HuH-7 (cell line): ENCODE measurements around the gene MAJIN.
"Not testable (repeated sequence)": the region's sequence is repeated elsewhere in the genome, so short reads cannot be mapped to it uniquely, and the experiment has no call there.

Experiments
- DNase-seq: peaks from one replicate; pipeline ENCODE4 v3.0.0; 2011; ENCODE audit warnings: low spot score

The MAJIN gene

GRCh38 chr11:64971421-64972233 lies at the start of gene MAJIN:
Gene MAJIN (minus strand): TSS chr11:64972108. CDS start chr11:64959405, 12,703 bp downstream.
- no peak for DNase-seq

DNA sequence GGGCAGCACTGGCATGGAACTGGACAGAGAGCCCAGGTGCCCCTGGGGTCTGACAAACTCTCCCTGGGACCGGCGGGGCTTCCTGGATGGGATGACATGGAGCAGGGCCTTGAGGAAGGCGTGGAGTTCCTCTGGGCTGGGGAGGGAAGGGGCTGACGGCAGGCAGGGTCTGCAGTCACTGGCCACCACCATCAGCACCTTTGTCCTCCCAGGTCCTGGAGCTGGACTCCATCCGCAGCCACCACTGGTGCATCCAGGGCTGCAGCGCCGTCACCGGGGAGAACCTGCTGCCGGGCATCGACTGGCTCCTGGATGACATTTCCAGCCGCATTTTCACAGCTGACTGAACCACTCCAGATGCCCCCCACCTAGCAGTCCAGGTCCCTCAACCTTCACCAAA lies 49.6 kb upstream of the MAJIN start:
- no peak for DNase-seq

DNA sequence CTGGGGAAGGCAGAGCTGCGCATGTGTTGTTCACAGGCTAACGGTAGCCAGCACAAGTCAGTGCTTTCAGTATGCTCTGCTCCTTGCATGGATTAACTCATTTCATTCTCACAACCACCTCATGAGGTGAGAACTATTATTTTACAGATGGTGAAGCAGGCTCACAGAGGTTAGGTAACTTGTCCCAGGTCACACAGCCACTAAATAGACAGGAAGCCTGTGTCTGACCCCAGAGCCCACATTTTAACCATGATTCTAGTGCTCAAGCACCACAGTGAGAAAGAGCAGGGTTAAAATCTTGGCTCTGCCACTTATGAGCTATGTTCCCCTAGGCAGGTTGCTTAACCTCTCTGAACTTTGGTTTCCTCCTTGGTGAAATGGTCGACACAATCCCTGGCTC lies 49.1 kb upstream of the MAJIN start:
- no peak for DNase-seq

GRCh38 chr11:65019824-65020223 lies 47.9 kb upstream of the MAJIN start:
- DNase-seq: no peak

DNA sequence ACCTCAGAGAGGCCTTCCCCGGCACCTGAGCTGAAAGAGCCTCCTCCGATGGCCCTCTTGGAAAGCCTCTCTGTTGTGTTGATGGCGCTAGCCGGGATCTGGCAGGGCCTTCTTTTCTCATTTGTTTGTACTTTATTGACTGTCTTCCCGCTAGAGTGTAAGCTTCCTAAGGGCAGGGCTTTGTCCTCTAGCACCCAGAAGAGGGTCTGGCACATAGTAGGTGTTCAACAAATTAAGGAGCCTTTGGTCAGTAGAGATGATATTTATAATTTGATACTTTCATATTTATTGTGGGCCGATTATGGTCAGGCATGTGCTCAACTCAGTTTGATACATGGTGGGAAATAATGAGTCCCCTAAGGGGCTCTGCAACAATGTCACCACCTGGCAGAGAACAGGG lies 46.0 kb upstream of the MAJIN start:
- DNase-seq: no peak

DNA sequence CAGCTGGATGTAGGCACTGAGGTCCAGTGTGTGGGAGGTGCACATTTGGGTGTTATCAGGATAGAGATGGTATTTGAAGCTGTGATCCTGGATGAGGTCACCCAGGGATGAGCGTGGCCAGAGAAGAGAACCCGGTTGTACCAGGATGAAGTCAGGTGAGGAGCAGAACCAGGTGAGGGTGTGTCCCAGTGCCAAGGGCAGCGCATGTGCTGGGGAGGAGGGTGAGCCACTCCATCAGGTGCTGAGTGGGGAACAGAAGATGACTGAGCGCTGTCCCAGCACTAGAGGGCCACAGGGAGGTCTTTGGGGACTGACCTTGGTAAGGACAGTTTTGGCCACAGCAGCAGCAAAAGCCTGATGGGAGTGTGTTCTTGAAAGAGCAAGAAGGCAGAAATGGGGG lies 44.8 kb upstream of the MAJIN start:
- no peak for DNase-seq

DNA sequence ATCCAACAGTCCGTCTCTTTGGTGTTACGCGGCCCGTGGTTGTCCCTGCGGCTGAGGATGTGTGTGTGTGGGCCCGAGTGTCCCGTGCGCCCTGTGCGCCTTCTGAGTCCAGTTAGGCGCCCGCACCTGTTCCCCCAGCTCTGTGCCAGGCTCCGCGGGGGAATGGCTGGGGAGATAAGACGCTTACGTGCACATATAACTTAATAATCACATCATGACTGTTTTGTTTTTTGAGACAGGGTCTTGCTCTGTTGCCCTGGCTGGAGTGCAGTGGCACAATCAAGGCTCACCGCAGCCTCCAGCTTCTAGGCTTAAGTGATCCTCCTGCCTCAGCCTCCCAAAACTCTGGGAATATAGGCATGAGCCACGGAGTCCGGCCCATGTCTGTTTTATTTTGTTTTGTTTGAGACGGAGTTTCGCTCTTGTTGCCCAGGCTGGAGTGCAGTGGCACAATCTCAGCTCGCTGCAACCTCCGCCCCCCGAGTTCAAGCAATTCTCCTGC lies 42.9 kb upstream of the MAJIN start:
- DNase-seq: no peak

DNA sequence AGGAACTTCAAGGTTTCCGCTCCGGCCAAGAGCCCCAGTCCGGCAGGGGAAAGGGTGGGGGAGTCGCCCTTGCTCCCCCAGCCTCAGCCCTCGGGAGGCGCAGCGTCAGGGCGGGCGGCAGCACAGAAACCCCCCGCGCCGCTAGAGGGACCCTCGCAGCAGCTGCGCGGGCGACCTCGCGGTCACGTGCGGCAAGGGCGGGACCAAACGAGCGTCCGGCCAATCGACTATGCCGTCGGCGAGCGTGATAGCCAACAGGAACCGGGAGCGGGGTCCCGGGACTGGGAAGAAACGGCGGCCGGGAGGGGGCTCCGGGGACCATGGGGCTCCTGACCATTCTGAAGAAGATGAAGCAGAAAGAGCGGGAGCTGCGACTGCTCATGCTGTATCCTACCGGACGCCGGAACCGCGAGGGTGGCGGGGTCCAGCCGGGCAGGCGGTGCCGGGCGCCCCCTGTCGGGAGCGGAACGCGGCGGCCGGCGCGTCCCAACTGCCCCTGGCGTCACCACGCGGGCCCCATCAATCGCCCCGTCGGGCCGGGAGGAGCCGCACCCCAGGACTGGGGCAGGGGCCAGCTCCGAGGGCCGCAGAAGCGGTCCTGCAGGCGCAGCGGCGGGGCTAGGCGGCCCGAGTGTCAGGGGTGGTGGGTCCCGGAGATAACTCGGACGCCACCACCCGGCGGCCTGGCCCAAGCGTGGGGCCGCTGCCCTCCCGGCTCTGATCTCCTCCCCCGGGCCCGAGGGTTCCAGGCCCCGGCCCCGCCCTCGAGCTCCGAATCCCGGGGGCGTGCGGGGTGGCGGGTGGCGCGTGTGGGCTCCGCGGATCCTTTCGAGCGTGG lies 42.2 kb upstream of the MAJIN start, which contains the start of gene ARL2:
TSS of gene ARL2 (plus strand) at position 273 of the 838 bp plus-strand sequence. CDS start at position 321, 48 bp downstream.
- peak; percentile 84 for DNase-seq

DNA sequence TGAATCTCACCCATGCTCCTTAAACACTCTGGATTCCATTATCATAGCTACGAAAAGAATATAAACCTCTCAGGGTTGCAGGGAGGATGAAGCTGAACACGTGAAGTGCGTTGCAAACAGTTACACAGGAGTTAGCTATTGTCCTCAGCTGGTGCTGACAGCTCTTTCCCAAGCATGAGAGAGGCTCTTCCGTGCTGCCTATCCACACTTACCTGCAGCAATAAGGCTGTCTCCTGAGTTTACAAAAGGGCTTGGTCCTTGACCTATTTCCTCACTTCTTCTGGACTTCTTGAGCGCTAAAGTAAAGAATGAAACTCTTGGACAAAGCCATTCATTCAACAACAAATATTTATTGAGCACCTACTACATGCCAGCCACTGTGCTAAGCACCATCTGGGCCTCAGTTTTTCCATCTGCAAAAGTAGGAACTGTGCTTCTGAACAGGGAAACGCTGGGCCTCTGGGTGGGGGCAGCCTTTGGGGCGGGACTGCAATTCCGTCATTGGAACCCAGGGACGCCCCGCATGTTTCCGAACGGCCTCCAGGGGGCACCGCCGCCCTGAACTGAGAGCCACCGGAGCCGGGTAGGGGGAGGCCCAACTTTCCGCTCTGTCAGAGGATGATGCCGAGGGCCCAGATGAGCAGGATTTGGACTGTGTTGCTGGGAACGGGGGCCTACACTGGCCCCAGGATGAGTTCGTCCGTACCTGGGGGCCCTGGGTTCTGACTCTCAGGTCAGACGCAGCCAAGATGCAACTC lies 41.4 kb upstream of the MAJIN start:
- DNase-seq: peak; percentile 89

DNA sequence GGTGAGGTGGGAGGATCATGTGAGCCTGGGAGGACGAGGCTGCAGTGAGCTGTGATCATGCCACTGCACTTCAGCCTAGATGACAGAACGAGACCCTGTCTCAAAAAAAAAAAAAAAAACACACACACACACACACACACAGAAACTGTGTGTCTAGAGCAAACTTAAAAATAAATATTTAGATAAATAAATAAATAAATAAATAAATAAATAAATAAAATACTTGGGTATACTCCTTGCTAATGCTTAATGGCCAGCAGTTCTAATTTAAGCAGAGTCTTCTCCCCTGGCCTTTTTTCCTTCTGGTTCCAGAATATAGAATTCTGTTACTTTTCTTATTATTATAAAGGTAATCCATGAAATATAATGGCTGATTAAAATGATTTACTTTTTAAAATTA lies 37.0 kb upstream of the MAJIN start:
- DNase-seq: no peak

GRCh38 chr11:65008016-65008415 lies 36.1 kb upstream of the MAJIN start:
- no peak for DNase-seq

GRCh38 chr11:65003968-65004367 lies 32.1 kb upstream of the MAJIN start:
- DNase-seq: not testable (repeated sequence)

DNA sequence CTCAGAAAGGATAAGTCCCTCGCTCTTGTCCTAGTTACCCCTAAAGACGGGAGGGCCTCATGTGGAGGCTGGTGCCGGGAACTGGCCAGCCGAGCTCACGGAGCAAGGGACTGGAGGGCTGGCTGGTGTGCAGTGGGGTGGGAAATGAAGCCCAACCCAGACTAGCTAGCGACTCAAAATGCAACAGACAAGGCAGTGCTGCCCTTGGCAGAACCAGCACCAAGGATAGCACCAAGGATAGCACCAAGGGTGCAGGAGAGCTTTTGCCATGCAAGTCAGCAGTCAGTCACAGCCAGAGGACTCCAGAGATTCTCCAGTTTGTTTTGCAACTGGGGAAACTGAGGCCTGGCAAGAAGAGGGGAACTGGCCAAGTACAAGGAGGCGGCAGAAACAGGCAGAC lies 31.4 kb upstream of the MAJIN start:
- DNase-seq: no peak

- DNase-seq: no peak
Measured at GRCh38 chr11:65002706-65003105, 30.8 kb upstream of the MAJIN start.

DNA sequence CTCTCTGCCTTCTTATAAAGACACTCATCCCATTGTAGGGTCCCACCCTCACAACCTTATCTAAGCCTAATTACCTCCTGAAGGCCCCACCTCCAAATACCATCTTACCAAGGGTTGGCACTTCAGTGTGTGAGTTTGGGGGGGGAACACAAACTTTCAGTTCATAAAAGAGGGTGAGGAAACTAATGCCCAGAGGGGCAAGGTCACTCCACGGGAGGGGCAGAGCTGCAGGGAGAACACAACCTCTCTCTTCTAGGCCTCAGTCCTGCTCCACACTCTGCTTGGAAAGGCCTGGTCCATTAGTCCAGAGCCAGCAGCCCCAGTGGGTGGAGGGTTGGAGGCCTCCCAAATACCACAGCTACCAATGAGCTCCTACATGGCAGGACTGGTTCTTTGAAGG lies 27.6 kb upstream of the MAJIN start:
- DNase-seq: no peak

GRCh38 chr11:64998690-64999431 lies 27.0 kb upstream of the MAJIN start:
- peak; percentile 69 for DNase-seq

DNA sequence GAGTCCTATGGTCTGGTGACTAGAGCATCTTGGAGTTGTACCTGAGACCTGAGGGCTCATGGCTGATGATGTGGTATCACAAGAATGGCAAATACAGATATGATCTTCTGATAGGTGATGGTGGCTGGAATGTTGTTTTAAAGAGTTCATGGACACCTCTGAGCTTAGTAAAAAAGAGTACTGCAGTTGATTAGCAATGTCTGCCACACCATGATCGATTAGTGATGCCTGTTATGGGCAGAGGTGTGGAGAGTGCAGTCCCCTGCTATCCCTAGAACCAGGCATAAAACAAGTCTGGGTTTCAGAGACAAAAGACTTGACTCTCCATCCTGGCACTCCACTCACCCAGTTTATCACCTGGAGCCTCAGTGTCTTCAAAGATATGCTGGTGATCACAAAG lies 26.2 kb upstream of the MAJIN start:
- DNase-seq: no peak

DNA sequence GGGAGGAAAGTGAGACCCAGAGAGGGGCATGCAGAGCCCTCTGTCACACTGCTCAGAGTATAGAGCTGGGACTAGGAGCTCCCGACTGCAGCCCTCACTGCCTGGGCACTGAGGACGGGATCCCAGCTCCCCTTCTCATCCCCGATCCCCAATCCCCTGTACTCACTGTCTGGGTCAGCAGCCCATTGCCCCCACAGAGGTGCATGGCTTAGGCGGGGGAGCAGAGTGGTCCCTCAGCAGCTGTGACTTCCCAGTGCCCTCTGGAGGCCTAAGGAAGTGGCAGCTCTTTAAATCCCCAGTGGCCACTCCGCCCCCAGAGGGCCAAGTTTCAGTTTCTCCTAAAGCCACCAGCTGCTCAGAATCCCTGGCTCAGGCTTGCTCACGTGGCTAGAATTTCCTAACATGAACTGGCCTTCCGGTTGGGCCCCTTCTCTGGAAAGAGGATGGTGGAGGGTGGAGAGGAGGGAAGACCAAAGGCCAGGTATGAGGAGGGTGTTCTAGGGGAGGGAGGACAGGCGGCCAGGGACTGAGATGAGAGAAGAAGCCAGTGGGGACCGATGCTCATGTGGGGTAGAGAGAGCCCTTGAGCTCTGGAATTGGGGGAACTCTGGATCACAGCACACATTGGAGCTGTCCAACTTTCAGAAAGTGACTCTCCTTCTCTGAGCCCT lies 24.9 kb upstream of the MAJIN start, which contains the start of gene BATF2:
TSS of gene BATF2 (minus strand) at position 262 of the 671 bp plus-strand sequence. CDS start at position 205, 57 bp downstream.
- DNase-seq: peak; percentile 80

DNA sequence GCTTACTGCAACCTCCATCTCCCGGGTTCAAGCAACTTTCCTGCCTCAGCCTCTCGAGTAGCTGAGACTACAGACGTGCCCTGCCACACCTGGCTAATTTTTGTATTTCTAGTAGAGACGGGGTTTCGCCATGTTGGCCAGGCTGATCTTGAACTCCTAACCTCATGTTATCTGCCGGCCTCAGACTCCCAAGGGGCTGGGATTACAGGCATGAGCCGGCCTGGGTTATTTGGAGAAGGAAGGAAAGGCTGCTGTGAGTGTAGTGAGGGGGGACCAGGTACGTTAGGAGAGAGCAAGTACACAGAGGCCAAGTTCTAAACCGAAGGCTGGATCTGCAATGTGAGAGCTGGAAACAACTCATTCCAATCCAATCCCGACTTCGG lies 24.4 kb upstream of the MAJIN start:
- DNase-seq: no peak

DNA sequence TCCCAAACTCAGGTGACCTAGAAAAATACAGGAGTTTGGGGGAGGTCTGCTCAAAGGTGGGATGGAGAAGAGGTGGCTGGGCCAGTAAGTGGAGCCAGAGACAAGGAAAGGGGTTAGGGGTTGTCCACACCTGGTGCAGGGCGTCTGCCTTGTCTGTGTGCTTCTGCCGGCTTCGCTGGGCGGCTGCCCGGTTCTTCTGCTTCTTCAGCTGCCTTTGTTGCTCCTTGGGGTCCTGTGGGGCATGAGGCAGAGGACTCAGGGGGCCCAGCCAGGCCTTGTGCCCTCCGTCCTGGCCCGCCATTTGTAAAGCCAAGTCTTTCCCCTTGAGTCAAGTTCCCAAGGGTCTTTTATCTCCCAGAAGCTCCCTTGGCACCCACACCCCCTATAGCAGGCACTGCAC lies 22.4 kb upstream of the MAJIN start:
- no peak for DNase-seq
